Activated CD4-positive, alpha-beta T cell treated with anti-CD3 and anti-CD28 coated beads, Interleukin-2, amount 50 U/mL, for 16 hours (primary cell): ENCODE results near the gene LSP1.
"Not testable (repeated sequence)": the region's sequence is repeated elsewhere in the genome, so short reads cannot be mapped to it uniquely, and the experiment has no call there.

Experiments
- DNase-seq: peaks from one replicate; pipeline ENCODE4 v3.0.0-alpha.2; 2020

Gene LSP1

GRCh38 chr11:1852877-1853276, at the start of gene LSP1:
Gene LSP1 (plus strand): TSS chr11:1853084. CDS start chr11:1853145, 61 bp downstream.
- DNase-seq = peak; percentile 94

GRCh38 chr11:1803246-1803645, 49.6 kb upstream of the LSP1 start:
- no peak for DNase-seq

GRCh38 chr11:1803835-1804519, 48.9 kb upstream of the LSP1 start:
- not testable (repeated sequence) for DNase-seq

- no peak for DNase-seq
Measured at GRCh38 chr11:1805525-1805924, 47.4 kb upstream of the LSP1 start.

GRCh38 chr11:1807264-1807995, 45.5 kb upstream of the LSP1 start:
- no peak for DNase-seq

GRCh38 chr11:1810761-1811160, 42.1 kb upstream of the LSP1 start:
- no peak for DNase-seq

GRCh38 chr11:1812274-1812673, 40.6 kb upstream of the LSP1 start:
- no peak for DNase-seq

GRCh38 chr11:1812801-1813200, 40.1 kb upstream of the LSP1 start:
- no peak for DNase-seq

GRCh38 chr11:1813356-1813755, 39.5 kb upstream of the LSP1 start:
- not testable (repeated sequence) for DNase-seq

GRCh38 chr11:1814691-1815090, 38.2 kb upstream of the LSP1 start:
- no peak for DNase-seq

GRCh38 chr11:1815311-1815710, 37.6 kb upstream of the LSP1 start:
- DNase-seq = no peak

GRCh38 chr11:1815751-1816150, 37.1 kb upstream of the LSP1 start:
- DNase-seq = no peak

GRCh38 chr11:1817000-1817399, 35.9 kb upstream of the LSP1 start:
- DNase-seq = no peak

- DNase-seq = no peak
Measured at GRCh38 chr11:1817511-1817910, 35.4 kb upstream of the LSP1 start.

- DNase-seq = no peak
Measured at GRCh38 chr11:1819074-1819473, 33.8 kb upstream of the LSP1 start.

GRCh38 chr11:1820463-1821325, 32.2 kb upstream of the LSP1 start:
- DNase-seq = no peak

- no peak for DNase-seq
Measured at GRCh38 chr11:1821562-1821961, 31.3 kb upstream of the LSP1 start.

- no peak for DNase-seq
Measured at GRCh38 chr11:1822648-1823375, 30.1 kb upstream of the LSP1 start.

GRCh38 chr11:1823376-1824220, 29.3 kb upstream of the LSP1 start:
- DNase-seq = no peak

GRCh38 chr11:1824221-1825038, 28.5 kb upstream of the LSP1 start:
- DNase-seq = no peak
